NCI-H748 treated with DMSO at 0.1 percent for 48 hours (cell line): ENCODE results near the gene GALNT10.

Source experiments
- DNase-seq: peaks from one replicate; lab custom pipeline; 2025; lab: John Stamatoyannopoulos, UW

GALNT10 gene

GRCh38 chr5:154325566-154325965, 135.0 kb downstream of the GALNT10 start:
- DNase-seq = no peak

GRCh38 chr5:154329062-154329461, 138.5 kb downstream of the GALNT10 start:
- DNase-seq = no peak

- DNase-seq = no peak
Observed at GRCh38 chr5:154329519-154330040, 139.0 kb downstream of the GALNT10 start.

GRCh38 chr5:154330097-154330667, 139.6 kb downstream of the GALNT10 start:
- no peak for DNase-seq

GRCh38 chr5:154331232-154331631, 140.7 kb downstream of the GALNT10 start:
- DNase-seq = no peak

- DNase-seq = no peak
Observed at GRCh38 chr5:154331924-154332323, 141.4 kb downstream of the GALNT10 start.

DNA sequence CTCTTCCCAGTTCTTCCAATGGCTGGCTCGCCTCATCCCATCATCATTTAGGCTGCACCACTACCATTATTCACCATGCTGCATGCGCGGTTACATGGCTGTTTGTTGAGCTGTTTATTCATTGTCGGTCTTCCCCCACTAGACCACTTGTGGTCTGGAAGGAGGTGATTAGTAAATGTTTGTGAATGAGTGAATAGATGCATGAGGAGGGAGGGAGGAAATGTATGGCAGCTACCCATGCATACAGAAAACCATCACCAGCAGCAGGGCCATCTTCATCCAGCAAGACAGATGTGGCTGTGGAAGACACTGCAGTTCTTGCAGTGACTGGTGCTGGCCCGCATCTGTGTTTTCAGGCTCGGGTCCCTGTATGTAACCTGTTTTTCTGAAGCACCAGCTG, 141.9 kb downstream of the GALNT10 start:
- no peak for DNase-seq

DNA sequence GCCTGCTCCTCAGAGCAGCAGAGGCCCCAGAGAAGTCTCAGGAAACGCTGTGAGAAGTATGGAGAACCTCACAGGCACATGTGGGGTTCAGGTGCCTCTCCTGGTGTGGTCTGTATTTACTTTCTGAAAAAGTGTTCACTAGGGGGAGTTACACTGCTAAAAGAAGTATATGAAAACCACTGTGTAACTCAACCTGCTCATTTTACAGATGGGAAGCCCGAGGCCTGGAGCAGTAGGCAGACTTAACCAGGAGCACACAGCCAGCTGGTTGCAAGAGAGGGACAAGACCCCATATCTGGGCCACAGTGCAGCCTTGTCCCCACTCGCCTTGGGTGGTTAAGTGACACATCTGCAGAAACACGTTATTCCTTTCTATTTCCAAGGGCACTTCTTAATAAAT, 142.5 kb downstream of the GALNT10 start:
- no peak for DNase-seq

DNA sequence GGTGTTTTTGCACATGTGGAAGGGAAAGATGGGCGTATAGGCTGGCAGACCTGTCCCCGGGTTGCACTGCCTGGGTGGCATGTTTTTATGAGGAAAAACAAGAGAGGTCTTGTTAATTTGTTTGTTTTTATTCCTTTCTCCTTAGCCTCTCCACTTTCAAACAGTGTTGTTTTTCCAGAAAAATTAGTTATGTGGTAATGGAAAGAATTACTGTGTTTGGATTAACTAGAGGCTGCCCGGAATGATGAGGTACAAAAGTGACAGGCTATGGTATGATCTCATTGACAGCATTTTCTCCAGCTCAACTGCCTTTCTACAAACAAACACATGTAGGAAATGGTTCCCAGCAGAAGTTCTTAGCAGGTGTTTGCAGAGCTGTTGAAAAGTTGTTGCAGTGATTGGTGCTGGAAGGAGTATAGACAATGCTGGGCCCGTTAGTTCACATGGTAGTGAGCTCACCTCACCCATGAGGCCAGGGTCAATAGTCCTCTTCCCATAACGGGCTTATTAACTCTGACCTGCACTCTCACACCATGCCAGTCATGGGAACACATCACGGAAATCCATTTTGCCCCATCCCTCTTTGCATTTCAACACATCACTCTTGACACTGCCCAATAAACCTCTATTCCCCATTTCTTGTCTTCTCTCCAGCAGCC, 144.0 kb downstream of the GALNT10 start:
- no peak for DNase-seq

DNA sequence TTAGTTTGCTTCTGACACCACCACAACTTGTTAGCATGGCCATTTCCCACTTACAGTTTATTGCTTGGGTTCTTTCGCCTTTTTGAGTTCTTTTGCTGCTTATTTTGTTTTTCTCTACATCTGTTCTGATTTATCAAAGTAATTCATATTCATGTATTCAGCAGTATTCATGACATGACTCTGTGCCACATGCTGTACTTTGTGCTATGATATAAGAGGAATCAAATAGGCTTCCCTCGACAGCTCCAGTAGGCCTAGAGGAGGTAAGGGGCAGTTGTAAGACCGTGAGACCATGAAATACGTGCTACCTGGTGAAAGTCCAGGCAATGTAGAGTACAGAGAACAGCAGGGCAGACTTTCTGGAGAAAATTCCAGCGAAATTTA, 144.5 kb downstream of the GALNT10 start:
- no peak for DNase-seq

- DNase-seq = no peak
Observed at GRCh38 chr5:154341620-154342019, 151.1 kb downstream of the GALNT10 start.

GRCh38 chr5:154342211-154342610, 151.7 kb downstream of the GALNT10 start:
- no peak for DNase-seq

DNA sequence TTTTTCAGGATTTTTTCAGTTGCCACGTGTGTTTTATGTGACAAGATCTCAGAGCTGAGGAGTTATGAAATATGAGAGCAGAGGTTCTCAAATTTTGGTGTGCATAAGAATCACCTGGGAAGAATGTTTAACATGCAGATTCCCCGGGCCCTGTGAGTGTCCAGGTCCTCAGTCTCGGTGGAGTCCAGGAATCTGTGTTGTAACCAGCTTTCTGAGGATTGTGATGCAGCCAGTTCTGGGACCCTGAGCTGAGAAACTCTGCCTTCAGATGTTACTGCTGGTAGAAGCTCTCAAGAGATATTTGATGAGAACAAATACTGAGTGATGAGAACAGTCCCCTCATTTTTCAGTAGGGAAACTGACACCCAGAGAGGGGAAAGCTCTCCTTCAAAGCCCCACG, 152.4 kb downstream of the GALNT10 start:
- no peak for DNase-seq

- no peak for DNase-seq
Observed at GRCh38 chr5:154344461-154344860, 153.9 kb downstream of the GALNT10 start.

- DNase-seq = no peak
Observed at GRCh38 chr5:154345255-154345952, 154.9 kb downstream of the GALNT10 start.

GRCh38 chr5:154346427-154346826, 155.9 kb downstream of the GALNT10 start:
- DNase-seq = no peak

DNA sequence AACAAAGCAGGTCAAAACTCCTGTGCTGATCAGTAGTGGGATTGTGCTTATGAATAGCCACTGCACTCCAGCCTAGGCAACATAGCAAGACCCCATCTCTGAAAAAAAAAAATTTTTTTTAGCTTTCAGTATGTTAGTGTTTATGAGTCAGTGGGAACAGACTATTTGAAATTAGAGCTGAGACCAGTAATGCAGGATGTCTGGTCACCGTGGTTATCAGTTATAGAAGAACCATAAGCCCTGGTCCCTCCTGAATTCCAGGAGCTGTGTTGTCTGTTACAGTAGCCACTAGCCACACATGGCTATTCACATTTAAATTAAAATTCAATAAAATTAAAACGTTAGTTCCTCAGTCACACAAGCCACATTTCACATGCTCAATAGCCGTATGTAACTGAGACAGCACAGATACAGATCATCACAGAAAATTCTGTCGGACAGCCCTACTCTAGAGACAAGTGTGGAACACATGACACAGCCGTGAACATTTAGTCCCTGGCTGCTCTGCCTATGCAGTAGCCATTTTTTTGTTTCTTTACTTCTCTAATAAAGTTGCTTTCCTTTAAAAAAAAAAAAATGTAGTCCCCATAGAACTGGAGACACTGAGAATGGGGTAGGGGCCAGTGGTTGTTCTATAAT, 159.2 kb downstream of the GALNT10 start:
- DNase-seq = no peak

DNA sequence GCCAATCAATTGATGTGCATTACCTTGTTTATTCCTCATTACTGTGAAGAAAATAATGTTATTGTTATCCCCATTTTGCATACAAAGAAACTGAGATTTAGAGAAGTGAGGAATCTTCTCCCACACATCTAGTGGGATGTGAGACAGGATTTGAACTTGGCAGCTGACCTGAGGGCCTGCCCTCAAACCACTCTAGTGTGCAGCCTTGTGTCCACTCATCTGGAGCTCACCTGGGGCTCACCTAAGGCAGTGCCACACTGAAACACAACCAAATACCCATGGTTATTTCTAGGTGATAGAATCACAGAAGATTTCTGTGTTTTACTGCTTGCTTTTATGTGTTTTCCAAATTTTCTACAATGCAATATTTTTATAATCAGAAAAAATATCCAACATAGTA, 160.6 kb downstream of the GALNT10 start:
- no peak for DNase-seq

DNA sequence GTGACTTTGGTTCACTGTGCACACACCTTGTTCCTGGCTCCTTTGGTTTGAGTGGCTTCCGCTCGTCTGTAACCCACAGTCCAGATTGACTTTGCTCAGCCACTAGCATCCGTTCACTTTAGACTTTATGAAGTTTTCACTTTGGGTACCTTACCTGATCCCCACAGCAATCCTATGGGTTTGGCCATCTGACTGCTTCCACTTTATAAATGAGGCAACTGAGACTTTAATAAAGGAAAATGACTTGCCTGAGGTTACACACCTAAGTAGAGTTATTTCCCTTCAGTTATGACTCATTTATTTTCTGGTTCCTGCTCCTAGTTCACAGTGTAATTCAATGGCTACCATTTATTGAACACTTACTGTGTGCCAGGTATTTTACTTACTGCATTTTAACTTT, 161.0 kb downstream of the GALNT10 start:
- DNase-seq = no peak

GRCh38 chr5:154352960-154353548, 162.5 kb downstream of the GALNT10 start:
- DNase-seq = no peak

- no peak for DNase-seq
Observed at GRCh38 chr5:154355129-154355611, 164.6 kb downstream of the GALNT10 start.

DNA sequence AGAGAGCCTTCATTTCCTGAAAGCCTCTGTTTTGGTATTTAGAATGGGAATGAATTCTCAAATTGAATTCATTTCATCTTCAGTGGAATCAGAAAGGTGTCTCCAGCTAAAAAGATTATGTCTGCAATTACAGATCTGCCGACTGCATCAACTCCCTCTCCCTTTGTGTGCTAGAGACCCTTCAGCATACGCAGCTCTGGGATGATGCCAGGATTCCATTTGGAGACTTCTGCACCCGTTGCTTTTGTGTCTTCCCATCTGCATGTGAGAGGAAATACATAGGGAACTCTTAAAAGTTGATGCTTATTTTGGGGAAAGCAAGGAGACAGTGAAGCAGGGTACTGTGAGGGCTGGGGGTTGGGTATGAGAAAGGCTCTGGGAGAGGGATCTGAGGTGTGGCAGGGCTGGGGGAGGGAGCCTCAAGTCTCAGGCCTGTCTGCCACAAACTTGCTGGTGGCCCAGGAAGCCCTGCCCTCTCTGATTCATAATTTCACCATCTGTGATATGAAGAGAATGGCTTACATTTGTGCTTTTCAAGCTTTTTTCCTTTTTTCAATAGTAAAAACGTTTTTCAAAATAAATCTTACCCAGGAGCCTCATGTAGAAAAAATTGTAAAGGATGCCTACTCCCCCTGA, 165.6 kb downstream of the GALNT10 start:
- no peak for DNase-seq
